Activated gamma-delta T cell treated with Interleukin-2 at 50 U/mL for 16 hours (primary cell): Measurements from ENCODE around the gene CELA2A.
A peak's percentile ranks its signal among the peaks of the same experiment; 100 is the strongest.

ENCODE experiments used
- DNase-seq: peaks from one replicate; pipeline ENCODE4 v3.0.0-alpha.2; 2020

The CELA2A gene

DNA sequence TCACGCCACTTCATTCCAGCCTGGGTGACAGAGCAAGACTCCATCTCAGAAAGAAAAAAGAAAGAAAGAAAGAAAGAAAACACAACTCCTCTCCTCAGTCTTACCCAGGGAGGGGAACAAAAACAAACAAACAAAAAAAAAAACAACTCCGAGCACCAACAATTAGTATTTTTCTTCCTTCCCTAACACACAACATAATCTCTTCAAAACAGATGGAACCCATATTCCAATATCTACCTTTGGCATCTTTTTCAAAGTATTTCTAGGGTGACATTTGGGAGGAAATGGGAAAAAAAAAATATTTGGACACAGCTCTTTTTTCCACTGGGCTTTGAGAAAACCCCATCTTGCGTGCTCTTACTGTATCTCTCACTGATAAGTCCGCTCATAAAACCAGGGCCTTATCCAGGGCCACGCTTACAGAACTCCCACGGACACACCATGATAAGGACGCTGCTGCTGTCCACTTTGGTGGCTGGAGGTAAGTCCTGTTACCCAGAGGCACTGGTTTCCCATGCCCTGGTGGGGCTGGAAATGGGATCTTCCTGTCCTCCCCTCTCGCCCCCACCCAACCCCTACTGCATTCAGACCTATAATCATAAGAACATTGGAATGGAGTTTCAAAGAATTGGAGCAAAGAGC, at the start of gene CELA2A:
TSS of gene CELA2A (plus strand) at position 420 of the 642 bp plus-strand sequence. CDS start at position 442, 22 bp downstream.
- DNase-seq = no peak

DNA sequence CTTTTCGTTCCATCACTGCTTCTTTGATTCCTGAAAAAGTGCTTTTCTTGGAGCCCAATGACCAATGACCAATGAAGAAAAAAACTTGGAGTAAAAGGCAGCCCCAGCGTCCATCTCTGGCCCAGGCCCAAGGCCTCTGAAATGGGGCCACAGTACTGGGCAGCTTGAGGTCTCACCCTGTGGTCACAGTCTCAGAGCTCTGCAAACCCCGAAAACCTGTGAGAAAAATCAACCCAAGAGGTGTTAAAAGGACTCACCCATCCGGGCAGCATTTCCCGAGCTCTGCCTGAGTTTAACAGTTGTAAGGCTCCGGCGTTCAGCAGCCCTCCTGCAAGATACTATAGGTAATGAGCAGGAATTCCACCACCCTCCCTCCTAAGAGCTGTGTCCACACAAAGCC, 49.0 kb upstream of the CELA2A start:
- DNase-seq = no peak

DNA sequence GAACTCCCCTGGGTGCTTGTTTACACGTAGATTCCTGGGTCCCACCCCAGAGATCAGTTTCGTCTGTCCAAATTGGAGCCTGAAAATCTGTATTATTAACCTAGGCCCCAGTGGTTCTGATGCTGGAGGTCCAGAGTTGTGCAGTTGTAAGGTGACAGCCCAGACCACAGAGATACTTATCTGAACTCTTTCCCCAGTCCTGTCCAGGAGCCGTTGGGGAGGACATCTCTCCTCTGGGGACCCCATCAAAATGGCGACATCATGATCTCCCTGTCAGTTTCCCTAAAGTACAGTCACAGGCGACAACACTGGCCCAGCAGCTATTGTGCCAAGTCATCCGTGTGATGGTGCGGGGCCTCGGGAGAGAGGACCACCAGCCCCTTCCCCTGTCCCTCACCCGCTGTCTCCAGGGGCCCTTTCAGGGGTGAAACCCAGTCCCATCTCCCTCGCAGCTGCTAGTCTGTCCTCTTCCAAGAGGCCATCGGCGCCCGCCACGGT, 47.6 kb upstream of the CELA2A start:
- DNase-seq = no peak

DNA sequence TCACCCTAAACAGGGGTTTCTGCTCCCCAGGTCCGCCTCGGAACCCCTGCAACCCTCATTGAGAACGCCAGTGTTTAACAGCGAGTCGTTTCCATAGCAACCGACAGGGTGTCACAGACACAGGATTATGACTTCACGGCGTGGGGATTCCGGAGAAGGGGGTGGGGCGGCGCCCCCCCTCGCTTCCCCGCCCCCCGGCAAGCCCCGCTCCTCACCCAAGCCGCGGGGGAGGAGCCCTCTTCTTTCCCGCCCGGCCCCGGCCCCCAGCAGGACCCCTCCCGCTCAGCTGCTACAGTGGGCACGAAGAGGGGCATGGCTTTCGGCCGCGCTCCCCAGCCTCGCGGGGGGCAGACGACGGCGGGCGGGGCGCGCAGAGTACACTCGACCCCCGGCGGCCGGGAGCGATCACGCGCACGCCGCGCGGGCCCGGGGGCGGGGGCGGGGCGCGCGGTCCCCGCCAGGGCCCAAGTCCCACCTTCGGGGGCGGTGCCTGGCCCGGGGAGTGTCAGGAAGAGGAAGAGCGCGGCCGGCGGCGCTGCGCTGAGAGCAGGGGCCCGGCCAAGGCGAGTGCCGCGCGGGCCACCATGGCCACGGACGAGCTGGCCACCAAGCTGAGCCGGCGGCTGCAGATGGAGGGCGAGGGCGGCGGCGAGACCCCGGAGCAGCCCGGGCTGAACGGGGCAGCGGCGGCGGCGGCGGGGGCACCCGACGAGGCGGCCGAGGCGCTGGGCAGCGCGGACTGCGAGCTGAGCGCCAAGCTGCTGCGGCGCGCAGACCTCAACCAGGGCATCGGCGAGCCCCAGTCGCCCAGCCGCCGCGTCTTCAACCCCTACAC, 46.9 kb upstream of the CELA2A start, which contains the start of gene EFHD2:
TSS of gene EFHD2 (plus strand) at position 501 of the 835 bp plus-strand sequence. CDS start at position 585, 84 bp downstream.
- DNase-seq = peak; percentile 77

DNA sequence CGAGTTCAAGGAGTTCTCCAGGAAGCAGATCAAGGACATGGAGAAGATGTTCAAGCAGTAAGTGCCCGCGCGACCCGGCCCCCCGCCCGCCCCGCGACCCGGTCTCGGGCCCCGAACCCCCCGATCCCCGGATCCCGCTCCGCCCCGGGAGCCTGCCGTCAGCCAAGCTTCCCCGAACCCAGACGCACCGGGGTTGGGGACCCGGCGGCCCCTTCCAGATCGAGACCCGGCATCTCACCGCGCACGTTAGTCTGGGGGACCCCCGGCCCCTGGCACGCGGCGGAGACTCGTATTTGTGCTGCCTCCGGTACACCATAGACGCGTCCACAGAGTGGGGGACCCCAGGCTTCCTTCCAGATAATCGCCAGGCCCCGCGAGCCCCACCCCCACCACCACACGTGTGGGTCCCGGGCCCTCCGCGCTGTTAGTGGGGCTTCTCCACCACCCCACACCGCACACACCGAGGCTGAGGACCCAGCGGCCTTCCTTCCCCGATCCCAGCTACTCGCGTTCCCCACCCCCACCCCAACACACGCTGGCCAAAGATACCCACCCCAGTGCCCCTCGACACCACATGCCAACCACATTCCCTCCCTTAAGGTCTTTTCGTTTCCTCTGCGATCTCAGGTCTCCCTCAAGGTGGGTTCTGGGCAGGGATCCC, 46.2 kb upstream of the CELA2A start:
- DNase-seq = no peak

DNA sequence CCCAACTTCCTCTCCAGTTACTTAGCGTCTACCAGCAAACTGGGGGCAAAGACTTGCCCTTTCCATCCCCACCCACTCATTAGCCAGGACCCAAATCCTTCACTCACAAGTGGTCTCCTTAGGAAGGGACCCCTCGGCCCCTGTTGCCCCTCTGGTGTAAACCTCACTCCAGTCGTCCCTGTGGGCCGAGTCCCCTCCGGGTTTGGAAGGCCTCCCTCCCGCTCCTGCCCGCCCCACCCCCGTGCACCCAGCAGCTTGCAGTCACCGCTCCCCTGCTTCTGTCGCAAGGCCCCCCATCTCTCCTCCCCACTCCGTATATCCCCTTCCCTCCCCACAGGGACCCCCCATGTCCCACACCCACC, 45.7 kb upstream of the CELA2A start:
- no peak for DNase-seq

GRCh38 chr1:15411593-15412137, 44.9 kb upstream of the CELA2A start:
- peak; percentile 56 for DNase-seq

DNA sequence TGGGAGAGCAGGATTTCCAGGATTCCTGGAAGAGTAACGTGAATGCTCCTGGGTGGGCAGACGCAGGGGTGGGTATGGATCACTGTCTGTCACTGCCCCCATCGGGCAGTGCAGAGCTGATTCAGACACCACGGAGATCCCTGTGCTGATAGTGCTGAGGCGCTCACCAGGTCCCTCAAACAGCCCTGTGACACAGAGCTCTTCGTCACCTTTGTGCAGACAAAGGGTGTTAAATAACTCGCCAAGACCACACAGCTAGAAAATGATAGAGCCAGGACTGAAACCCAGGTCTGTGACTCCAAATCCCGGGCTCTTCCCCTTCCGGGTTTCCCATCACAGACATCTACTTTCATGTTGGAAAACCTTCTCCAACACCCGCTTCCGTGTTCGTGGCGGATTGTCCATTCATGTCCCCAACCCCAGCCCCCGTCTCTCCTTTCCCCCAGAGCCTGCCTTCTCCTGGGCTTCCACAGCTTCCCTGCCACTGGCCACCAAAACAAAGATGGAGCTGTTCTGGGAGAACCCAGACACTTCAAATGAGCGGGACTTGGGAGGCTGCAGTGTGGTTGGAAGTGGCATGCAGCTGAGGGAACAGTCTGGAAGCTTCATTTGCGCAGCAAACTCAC, 44.2 kb upstream of the CELA2A start:
- peak; percentile 56 for DNase-seq

DNA sequence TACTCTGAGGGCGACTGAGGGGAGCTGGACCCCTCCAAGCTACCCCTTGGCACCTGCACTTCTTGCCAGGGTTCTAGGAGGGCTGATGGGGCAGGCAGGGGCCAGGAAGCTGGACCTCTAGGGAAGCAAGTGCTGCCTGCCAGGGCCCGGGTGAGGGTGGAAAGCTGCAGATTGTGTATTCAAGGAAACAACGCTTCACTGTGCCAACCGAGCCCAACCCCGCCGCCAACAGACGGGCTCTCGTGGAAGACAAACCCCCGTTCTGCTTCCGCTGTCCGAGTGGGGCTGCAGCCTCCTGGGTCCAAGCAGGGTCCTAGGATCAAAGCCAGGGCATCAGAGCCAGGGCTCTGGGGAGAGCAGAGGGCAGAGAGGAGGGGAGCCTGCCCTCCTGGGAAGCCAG, 43.7 kb upstream of the CELA2A start:
- no peak for DNase-seq

DNA sequence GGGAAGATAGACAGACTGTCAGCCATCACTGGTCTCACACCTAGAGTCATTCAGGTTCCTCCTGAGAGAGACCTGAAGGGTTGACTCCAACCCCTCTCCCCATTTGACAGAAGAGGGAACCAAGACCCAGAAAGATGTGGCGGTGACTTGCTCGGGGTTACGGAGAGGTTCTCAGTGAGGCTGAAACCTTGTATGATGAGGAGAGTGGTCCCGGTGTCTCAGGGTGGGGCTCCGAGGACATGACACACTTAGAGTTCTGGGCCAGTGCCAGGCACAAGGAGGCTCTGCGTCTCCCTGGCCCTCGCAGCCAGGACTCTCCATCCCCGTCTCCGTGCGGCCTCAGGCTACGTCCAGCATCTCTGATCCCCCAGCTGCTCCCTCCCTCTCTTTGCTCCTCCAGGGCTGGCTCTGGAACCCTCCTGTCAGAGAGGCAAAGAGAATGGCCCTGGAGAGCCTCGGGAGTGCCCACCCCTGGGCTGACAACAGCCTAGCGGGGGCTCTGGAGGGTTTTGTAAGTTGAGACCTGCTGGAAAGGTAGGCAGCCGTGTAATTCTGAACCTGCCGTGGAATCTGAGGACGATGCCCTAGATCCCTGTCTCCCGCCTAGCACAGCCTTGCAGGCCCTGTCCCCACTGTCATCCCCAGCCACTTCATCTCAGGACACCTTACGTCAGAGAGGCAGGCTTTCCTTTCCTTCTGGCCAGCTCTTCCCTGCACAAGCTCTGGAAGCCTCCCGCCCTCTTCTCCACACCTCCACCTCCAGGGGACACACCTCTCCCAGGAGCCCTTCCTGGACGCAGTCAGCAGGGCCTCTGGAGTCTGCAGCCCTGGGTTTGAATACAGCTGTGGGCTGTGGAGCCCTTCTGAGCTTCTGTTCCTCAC, 42.7 kb upstream of the CELA2A start:
- DNase-seq = no peak

DNA sequence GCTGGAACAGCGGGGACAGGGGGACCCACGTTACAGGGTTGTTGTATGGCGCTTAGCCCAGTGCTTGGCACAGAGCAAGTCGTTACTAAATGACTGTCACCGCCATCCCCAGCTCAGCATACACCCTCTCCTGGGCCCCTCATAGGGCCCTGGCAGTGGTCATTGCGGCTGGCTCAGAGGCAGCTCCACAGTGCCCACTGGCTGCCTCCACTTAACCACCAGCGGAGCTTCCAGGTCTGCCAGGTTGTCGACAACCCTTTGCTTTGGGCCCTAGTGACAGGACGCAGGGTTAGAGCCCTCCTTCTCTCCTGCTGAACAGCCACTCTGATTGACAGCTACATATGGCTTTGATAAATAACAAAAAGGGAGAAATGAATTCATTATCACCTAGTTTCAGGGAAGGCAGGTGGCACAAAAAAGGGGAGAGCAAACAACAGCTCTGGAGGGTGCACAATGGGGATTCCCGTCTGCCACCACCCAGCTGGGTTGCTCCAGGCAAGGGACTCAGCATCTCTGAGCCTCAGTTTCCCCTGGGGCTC, 42.0 kb upstream of the CELA2A start:
- DNase-seq = no peak

DNA sequence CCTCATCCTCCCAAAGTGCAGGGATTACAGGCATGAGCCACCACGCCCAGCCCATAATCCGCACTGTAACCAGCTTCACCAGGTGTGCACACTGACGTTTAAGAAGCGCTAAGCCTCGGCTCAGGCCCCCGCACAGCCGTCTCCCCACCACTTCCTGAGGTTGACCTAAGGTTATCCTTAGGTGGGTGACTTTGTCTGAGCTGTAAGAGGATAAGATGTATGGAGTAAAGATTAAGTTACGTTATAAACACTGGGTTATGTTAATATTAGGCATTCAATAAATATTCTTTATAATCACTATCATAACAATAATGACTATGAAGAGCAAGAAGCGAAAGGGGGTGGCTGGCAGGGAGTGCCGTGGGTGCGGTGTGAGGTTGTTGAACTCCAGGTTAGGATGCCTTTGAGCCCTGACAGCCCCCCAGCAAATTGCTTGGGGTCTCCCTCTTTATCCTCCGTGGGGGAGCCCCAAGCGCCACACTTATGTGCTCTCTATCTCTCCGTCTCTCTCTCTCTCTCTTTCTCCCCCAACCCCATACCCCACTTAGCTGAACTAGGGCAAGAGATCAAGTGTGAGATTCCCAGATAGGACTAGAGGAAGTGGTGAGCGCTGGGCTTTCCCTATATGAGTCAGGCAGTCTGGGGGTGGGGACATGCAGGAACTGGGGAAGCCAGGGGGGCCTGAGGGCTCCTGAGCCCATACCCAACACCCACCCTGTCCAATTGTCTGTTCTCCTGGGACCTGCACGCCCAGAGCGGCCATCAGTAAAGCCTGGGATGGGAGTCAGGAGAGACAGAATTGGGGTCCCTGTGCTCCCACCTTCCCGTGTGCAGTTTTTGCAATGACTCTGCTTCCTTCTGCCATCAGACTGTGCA, 39.2 kb upstream of the CELA2A start:
- DNase-seq = peak; percentile 57

DNA sequence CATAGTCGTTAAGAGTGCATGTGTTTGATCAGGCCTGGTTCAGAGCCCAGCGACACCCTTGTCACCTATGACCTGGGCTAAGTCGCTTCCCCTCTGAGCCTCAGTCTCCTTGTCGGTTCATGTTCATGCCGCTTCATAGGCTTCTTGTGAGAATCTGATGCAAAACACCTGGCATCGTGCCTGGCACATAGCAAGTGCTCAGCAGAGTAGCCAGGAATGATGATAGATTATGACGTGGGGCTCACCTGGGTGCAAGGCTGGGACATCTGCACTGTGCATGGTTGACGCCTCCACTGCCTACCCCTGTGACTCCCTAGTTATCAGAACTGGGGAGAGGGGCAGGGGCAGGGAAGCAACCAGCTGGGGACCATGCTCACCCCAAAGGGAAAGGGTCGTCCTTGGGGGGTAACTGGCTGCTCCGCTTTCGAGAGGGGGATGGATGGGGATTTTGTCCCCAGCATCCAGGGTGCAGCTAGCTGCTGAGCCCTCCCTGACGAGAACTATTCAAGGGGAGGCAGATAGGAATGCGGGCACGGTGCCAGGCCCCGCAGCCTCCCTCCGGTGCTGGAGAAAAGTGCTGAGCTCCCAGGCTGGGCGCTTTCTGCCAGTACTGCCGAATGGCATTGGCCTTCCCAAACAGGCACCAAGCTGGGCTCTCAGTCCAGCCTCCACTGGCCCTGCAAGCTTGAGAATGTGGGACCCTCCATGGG, 37.6 kb upstream of the CELA2A start:
- DNase-seq = no peak

- no peak for DNase-seq
These were observed 35.6 kb upstream of the CELA2A start for GRCh38 chr1:15420853-15421465.

- no peak for DNase-seq
These were observed 33.7 kb upstream of the CELA2A start for GRCh38 chr1:15422871-15423270.

DNA sequence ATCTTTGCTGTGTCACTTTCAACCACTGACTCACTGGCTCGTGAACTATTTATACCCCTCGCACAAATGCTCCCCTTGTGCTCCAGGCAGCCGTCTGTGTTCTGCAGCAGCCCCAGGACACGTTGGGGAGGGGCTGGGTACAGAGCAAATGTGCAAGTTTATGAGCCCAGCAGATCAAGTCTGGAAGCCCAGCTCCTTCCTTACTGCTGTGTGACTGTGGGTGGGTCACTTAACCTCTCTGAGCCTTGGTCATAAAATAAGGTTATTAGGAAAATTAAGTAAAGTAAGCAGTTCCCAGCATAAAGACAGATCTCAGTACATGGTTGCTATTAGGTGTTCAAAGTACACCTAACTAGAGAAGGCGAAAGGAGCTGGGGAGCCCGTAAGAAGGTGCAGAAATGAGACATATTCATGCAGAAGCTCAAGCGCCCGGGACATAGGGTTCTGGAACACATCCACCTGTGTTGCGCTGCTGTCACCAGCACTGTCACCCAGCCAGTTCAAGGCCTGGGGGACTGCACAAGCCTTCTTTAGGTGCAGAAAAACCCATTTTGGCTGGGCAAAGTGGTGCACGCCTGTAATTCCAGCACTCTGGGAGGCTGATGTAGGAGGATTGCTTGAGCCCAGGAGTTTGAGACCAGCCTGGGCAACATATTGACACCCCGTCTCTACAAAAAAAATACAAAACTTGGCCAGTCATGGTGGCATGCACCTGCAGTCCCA, 33.0 kb upstream of the CELA2A start:
- DNase-seq = no peak

GRCh38 chr1:15424146-15424667, 32.3 kb upstream of the CELA2A start:
- DNase-seq = no peak

DNA sequence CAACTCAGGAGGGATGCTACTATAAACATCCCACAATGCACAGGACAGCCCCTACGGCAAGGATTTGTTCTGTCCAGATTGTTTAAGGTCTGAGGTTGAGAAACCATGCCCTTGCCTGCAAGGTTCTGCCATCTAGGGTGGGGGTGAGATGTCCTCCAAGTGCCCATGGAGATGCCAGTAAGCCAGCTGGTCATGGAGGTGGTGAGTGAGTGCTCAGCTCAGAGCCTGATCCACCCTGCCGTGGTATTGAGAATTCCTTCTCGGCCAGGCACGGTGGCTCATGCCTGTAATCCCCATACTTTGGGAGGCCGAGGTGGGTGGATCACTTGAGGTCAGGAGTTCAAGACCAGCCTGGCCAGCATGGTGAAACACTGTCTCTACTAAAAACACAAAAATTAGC, 31.6 kb upstream of the CELA2A start:
- no peak for DNase-seq
